Measurements from ENCODE around the gene ATF6B. TPM values are rescaled to one million over a fixed set of nuclear protein-coding genes. Genes with fewer than 3 reads are reported as not detected.

The ATF6B gene
- total and polyA plus RNA-seq, 2 experiments from 2014 or later, result 37.9 to 43.7 TPM

DNA sequence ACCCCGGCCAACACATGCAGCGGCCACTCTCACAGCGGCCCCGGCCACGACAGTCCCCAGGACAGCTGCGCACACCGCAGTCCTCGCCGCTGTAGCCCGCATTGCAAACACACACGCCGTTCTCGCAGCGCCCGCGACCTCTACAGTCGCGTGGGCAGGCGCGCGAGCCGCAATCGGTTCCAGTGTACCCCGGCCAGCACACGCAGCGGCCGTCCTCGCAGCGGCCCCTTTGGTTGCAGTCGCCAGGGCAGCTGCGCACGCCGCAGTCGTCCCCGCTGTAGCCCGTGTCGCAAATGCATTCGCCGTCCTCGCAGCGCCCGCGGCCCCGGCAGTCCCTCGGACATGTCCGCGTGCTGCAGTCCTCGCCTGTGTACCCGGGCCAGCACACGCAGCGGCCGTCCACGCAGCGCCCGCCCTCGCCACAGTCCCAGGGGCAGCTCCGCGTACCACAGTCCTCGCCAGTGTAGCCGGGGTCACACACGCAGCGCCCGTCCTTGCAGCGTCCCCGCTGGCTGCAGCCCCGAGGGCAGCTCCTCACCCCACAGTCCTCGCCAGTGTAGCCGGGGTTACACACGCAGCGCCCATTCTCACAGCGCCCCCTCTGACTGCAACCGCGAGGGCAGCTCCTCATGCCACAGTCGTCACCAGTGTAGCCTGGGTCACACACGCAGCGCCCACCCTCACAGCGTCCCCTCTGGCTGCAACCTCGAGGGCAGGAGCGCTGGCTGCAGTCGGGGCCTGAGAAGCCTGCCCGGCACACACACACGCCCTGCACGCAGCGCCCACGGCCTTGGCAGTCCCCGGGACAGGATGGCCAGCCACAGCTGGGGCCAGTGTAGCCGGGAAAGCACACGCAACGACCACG lies 31.4 kb downstream of the ATF6B start:
- H3K79me2 ChIP-seq, result no peaks in the 10 kb centered on the region
- H2AFZ ChIP-seq, result no peak overlapping the region
- H3K9me2 ChIP-seq (replicated peaks; ENCODE audit: insufficient read depth), result no peaks in the 10 kb centered on the region
- H3K4me3 ChIP-seq, result no peak overlapping the region
- H3K27ac ChIP-seq, result no peak overlapping the region
- H3K4me1 ChIP-seq (ENCODE audit: insufficient read depth), result peaks cover 20% of the 10 kb centered on the region
- no peaks in the 10 kb centered on the region for H4K20me1 ChIP-seq (ENCODE audit: insufficient read depth, poor library complexity, severe bottlenecking)
- no peaks in the 10 kb centered on the region for H3K27me3 ChIP-seq
- 95% methylated on average over 74 of the region's 90 CpGs for WGBS (ENCODE audit: low lambda C conversion rate, missing lambda C conversion rate)
- no peaks in the 10 kb centered on the region for H3K9me3 ChIP-seq (ENCODE audit: low read depth)
- TF ChIP-seq EZH2phosphoT487 (IDR thresholded peaks at IDR 0.05; ENCODE audit: low read depth, severe bottlenecking, unreplicated experiment), result no peak
- no peak for TF ChIP-seq EZH2 (IDR thresholded peaks at IDR 0.05; ENCODE audit: borderline replicate concordance)
- TF ChIP-seq, protein P1, sequence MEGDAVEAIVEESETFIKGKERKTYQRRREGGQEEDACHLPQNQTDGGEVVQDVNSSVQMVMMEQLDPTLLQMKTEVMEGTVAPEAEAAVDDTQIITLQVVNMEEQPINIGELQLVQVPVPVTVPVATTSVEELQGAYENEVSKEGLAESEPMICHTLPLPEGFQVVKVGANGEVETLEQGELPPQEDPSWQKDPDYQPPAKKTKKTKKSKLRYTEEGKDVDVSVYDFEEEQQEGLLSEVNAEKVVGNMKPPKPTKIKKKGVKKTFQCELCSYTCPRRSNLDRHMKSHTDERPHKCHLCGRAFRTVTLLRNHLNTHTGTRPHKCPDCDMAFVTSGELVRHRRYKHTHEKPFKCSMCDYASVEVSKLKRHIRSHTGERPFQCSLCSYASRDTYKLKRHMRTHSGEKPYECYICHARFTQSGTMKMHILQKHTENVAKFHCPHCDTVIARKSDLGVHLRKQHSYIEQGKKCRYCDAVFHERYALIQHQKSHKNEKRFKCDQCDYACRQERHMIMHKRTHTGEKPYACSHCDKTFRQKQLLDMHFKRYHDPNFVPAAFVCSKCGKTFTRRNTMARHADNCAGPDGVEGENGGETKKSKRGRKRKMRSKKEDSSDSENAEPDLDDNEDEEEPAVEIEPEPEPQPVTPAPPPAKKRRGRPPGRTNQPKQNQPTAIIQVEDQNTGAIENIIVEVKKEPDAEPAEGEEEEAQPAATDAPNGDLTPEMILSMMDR (IDR thresholded peaks at IDR 0.05; ENCODE audit: poor library complexity), result no peak
- H3K4me2 ChIP-seq, result no peak overlapping the region
- H3K36me3 ChIP-seq (replicated peaks; ENCODE audit: insufficient read depth, low read depth), result no peaks in the 10 kb centered on the region
- DNase-seq (ENCODE audit: low spot score), result no peak

GRCh38 chr6:32096087-32096393 lies 32.0 kb downstream of the ATF6B start:
- Histone ChIP-seq H3K27ac (no peak overlapping the region), H3K4me3 (no peak overlapping the region), H3K36me3 (replicated peaks; ENCODE audit: insufficient read depth, low read depth) (no peaks in the 10 kb centered on the region), H3K27me3 (no peaks in the 10 kb centered on the region), H4K20me1 (ENCODE audit: insufficient read depth, poor library complexity, severe bottlenecking) (no peaks in the 10 kb centered on the region), H2AFZ (no peak overlapping the region), H3K4me2 (no peak overlapping the region), H3K79me2 (no peaks in the 10 kb centered on the region), H3K9me2 (replicated peaks; ENCODE audit: insufficient read depth) (no peaks in the 10 kb centered on the region), H3K4me1 (ENCODE audit: insufficient read depth) (peaks cover 24% of the 10 kb centered on the region), H3K9me3 (ENCODE audit: low read depth) (no peaks in the 10 kb centered on the region)
- no peak for TF ChIP-seq EZH2 (IDR thresholded peaks at IDR 0.05; ENCODE audit: borderline replicate concordance)
- TF ChIP-seq, protein P1 (IDR thresholded peaks at IDR 0.05; ENCODE audit: poor library complexity), result no peak
- TF ChIP-seq EZH2phosphoT487 (IDR thresholded peaks at IDR 0.05; ENCODE audit: low read depth, severe bottlenecking, unreplicated experiment), result no peak
- no peak for DNase-seq (ENCODE audit: low spot score)
- WGBS (ENCODE audit: low lambda C conversion rate, missing lambda C conversion rate), result 98% methylated on average over 33 of the region's 36 CpGs

GRCh38 chr6:32095338-32096086 lies 32.5 kb downstream of the ATF6B start:
- Histone ChIP-seq H2AFZ (no peak overlapping the region), H3K9me3 (ENCODE audit: low read depth) (no peaks in the 10 kb centered on the region), H3K27ac (no peak overlapping the region), H3K4me2 (no peak overlapping the region), H3K27me3 (no peaks in the 10 kb centered on the region), H4K20me1 (ENCODE audit: insufficient read depth, poor library complexity, severe bottlenecking) (no peaks in the 10 kb centered on the region), H3K4me1 (ENCODE audit: insufficient read depth) (peaks cover 24% of the 10 kb centered on the region), H3K9me2 (replicated peaks; ENCODE audit: insufficient read depth) (no peaks in the 10 kb centered on the region), H3K4me3 (no peak overlapping the region), H3K36me3 (replicated peaks; ENCODE audit: insufficient read depth, low read depth) (no peaks in the 10 kb centered on the region), H3K79me2 (no peaks in the 10 kb centered on the region)
- no peak for DNase-seq (ENCODE audit: low spot score)
- TF ChIP-seq EZH2 (IDR thresholded peaks at IDR 0.05; ENCODE audit: borderline replicate concordance), result no peak
- TF ChIP-seq, protein P1 (IDR thresholded peaks at IDR 0.05; ENCODE audit: poor library complexity), result no peak
- TF ChIP-seq EZH2phosphoT487 (IDR thresholded peaks at IDR 0.05; ENCODE audit: low read depth, severe bottlenecking, unreplicated experiment), result no peak
- 97% methylated on average over 29 of the region's 30 CpGs for WGBS (ENCODE audit: low lambda C conversion rate, missing lambda C conversion rate)
